Measurements from ENCODE around the gene PIAS4.

Gene PIAS4

GRCh38 chr19:4023600-4024398 is 16.3 kb downstream of the PIAS4 start:
- no peak for DNase-seq

GRCh38 chr19:4025317-4025716 is 17.8 kb downstream of the PIAS4 start:
- no peak for DNase-seq

GRCh38 chr19:4027146-4027545 is 19.6 kb downstream of the PIAS4 start:
- no peak for DNase-seq

GRCh38 chr19:4028334-4029246 is 21.1 kb downstream of the PIAS4 start:
- no peak for DNase-seq

- no peak for DNase-seq
Measured at GRCh38 chr19:4029247-4029614, 21.7 kb downstream of the PIAS4 start.

- DNase-seq: no peak
Measured at GRCh38 chr19:4030552-4030951, 23.0 kb downstream of the PIAS4 start.

- DNase-seq: no peak
Measured at GRCh38 chr19:4030981-4031380, 23.4 kb downstream of the PIAS4 start.

- DNase-seq: no peak
Measured at GRCh38 chr19:4031420-4031819, 23.9 kb downstream of the PIAS4 start.

- DNase-seq: no peak
Measured at GRCh38 chr19:4032436-4032835, 24.9 kb downstream of the PIAS4 start.

GRCh38 chr19:4033028-4033956 is 25.8 kb downstream of the PIAS4 start:
- no peak for DNase-seq

- DNase-seq: no peak
Measured at GRCh38 chr19:4034048-4035017, 26.8 kb downstream of the PIAS4 start.

GRCh38 chr19:4035018-4035566 is 27.6 kb downstream of the PIAS4 start:
- no peak for DNase-seq

GRCh38 chr19:4035582-4035981 is 28.0 kb downstream of the PIAS4 start:
- no peak for DNase-seq

GRCh38 chr19:4036576-4037300 is 29.2 kb downstream of the PIAS4 start:
- no peak for DNase-seq

- no peak for DNase-seq
Measured at GRCh38 chr19:4037301-4037949, 29.9 kb downstream of the PIAS4 start.

- DNase-seq: no peak
Measured at GRCh38 chr19:4038057-4038456, 30.5 kb downstream of the PIAS4 start.

GRCh38 chr19:4038661-4039423 is 31.3 kb downstream of the PIAS4 start:
- no peak for DNase-seq

GRCh38 chr19:4042064-4042730 is 34.7 kb downstream of the PIAS4 start:
- DNase-seq: no peak

GRCh38 chr19:4042731-4043082 is 35.2 kb downstream of the PIAS4 start:
- DNase-seq: no peak
